CD4-positive, alpha-beta T cell treated with Interleukin-6 at 100 ng/mL for 8 hours (primary cell): Measurements from ENCODE around the gene SLC25A21.
"Not testable (repeated sequence)": the region's sequence is repeated elsewhere in the genome, so short reads cannot be mapped to it uniquely, and the experiment has no call there.

Experiments
- DNase-seq: peaks from one replicate; pipeline ENCODE4 v3.0.0-alpha.2; 2020; ENCODE audit warnings: mixed read lengths, low spot score

The SLC25A21 gene

DNA sequence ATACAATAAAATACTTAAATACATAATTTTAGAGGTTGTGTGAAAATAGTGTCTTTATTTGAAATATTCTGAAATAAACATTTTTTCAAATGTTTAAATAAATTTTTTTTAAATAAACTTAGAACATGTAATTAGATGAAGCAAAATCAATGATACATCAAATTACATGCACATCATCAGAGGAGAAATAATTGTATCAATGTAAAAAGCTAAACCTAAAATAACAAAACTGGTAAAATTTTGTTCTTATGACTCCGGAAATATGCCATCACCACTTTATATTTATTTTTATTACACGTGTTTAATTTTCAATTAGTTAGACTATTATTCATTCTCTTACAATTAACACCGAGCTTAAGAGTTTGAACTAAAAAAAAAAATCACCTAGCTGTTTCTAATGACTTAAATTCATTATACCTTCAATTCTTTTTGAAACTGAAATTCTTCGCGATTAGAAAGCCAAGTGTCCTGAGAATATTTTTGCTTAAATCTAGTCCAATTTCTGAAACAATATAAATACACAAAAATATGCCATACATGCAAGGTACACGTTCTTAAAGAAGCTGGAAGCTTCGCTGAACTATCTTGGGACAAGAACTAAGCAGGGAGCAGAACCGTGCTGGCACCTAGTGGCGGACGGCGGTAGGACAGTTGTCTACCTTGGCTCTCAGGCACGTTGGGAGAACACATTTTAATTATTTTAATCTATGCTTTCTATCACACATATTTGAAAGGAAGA is 230.5 kb downstream of the SLC25A21 start:
- peak; percentile 8 for DNase-seq

DNA sequence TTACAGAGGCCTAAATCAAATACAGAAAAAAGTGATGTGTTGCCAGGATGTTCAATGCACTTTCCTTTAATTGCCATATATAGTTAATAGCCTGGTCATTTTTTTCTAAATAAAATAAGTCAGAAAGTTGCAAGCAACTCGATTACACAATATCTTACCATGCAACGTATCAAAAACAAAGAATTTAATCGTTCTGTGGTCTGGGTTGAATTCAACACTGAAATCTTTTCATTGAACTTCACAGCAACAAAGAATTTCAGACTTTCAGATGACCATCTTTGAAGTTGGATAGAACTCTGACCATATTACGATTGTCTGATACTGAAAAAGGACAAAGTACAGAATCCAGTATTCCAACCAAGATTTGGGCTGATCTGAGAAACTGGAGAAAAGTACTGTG is 231.9 kb downstream of the SLC25A21 start:
- DNase-seq: no peak

DNA sequence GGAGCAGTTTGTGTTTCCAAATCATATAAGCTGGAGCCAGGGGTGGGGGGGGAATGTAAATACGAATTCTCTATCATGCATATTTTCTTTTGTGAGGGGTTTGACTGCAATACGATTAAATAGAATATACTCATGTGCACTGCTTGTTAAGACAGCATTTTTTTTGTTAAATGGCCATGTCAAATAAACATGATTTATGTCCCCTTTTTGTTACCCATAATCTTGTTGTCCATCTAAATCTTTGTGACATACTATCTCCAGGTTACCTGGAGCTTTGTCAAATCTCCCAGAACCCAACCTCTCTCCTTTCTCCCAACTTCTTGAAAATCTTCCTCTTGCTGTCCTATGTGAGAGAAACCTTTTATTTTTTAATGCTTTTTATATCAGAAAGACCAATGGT is 233.1 kb downstream of the SLC25A21 start:
- DNase-seq: no peak

DNA sequence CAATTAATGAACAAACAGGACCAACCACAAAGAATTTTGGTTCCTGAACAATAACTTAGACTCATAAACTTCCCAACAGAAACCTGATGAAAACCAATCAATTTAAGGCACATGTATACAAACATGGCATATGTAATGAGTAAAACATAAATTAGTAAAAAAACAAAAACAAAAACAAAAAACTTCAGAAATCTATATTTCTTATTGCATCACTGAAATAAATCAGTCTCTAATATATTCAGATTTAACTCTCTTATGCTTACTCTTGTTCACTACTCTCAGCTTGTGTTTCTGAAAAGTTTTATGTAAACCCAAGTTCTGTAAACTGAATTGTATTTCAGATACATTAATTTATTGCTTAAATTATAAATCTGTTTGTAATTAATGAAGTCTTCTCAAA is 233.7 kb downstream of the SLC25A21 start:
- DNase-seq: no peak

DNA sequence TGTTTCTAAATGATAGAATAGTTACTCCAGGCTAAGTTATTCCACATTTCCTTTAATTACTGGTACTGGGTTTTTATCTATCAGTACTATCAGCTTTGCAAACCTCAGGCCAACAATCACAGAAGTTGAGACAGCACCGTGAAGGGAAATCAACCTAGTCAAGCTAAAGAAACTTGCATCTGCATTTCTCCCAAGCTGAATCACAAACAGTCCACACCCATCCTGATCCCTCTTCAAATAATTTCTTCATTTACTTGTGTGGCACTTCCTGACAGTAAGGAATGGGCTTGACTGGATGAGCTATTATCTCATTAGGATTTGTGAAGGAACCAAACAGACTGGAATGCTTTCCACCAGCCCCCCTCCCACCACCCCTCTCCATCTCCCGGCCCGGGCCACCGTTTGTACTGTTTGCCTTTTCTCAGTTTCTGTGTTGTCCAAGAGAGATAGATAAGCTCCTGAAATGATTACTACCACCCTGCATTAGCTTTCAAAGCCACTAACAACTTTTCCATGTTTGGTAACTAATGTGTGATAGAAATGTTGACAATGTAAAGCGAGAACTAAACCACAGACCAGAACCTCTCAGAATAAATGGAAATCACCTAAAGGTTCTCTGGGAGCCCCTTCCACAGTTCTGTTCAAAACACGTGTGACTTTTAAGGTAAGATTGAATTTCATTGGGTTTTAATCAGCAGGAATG is 236.3 kb downstream of the SLC25A21 start:
- no peak for DNase-seq

DNA sequence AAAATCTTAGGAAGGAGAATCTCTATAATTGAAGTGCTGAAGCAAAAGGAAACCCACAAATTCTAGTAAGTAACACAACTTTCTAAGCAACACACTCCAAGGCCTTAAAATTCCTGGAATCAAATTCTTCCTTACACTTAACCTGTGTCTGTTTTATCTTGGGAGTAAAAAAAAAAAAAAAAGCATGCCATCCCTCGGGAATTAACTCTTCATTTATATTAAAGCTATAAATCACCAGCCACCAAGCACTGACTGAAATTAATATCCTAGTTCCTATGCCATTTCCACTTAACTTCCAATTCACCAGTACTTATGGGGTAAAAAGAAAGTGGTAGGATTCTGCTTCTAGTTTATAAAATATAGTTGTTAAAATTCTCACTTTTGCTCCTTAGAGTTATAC is 238.1 kb downstream of the SLC25A21 start:
- DNase-seq: no peak

DNA sequence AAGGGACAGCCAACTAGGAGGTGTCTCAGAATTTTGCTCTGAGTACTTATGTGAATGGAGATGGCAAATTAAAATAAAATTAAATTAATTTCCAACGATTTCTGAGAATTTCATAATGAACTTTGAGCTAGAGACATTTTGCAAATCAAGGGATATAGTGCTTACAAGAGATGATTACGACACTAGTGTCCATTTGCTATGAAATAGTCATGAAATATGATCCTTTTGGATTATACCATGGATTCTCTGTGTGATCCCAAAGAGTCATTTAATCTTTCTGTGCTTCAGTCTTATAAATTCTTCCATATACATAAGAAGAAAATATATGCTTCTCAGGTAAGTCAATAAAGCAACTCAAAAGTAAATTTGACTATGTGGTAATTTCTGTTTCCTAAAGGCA is 240.6 kb downstream of the SLC25A21 start:
- no peak for DNase-seq

DNA sequence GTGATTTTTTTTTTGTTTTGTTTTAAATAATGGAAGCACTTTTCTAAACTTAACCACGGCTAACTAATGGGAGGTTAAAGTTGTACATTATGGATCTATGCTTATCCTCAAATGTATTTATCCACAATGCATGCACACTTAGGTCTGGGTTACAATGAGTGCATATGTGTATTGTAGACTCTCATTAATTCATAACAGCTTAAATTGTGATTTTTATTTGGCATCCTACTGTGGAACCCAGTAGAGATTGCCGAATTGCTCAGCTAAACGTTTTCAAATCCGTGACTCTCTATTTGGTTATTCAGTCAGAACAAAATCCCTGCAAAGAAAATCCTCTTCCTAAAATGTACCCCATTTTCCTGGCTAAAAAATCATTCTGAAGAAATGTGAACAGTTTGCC is 244.0 kb downstream of the SLC25A21 start:
- no peak for DNase-seq

DNA sequence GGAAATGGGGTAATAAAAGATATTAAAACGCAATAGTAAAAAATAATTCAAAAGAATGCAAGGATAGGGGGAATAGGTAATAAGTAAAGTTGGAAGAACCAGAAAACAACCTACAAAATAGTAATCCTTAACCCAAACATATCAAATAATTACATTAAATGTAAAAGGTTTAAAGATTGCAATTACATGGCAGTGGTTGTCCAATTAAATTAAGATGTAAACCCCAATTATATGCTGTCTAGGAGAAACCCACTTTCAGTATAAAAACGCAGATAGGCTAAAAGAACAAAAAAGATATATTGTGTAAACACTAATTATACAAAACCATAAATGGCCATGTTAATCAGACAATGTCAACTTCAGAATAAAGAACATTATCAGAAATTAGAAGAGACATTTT is 247.3 kb downstream of the SLC25A21 start:
- DNase-seq: no peak

DNA sequence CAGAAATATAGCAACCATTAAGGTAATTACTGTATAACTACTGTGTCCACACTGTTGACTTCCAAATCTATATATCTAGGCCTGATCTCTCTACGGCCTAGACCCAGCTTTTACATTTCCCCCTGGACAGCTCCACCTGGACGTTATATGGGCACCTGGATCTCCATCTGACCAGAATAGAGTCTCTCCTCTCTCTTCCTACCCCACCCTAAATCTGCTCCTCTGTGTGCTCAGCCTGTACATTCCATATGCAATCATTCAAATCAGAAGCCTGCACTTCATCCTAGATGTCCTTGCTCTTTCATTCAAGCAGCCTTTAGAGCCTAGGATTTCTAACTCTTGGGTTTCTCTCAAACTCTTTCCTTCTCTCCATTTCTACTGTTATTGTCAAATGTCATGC is 255.7 kb downstream of the SLC25A21 start:
- no peak for DNase-seq

DNA sequence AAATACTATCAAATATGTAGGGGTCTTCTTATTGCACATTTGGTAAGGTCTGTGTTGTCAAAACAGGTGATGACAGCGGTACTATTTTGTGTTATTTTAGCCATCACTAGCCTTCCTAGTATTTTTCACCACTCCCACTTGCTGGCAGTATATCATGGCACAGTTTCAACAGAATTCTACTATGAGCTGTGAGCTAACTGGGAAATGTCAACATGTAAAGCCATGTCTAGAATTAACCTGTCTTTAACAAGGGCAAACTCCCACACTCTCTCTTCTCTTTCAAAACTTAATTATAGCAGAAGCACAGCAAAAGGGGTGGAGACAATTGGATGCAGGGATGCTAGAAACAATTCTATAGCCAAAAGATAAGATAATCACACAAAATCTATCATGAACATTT is 257.3 kb downstream of the SLC25A21 start:
- DNase-seq: no peak

DNA sequence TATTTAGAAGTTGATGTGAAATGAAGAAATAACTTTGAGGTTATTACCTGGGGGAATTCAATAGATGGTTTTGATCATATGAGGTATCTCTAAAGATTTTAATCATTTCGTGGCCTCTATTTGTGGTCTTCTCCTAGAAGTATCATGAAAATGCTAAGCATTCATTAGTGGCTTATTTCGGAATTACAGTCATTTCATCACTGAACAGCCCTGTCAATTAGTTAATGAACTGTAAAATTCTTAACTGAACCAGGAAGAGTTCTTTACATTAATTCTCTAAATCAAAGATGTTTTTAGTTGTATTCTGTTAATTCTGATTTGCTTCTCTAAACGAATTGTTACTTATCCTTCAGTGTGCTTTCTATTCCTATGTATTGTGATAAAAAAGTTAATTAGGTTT is 261.8 kb downstream of the SLC25A21 start:
- no peak for DNase-seq

DNA sequence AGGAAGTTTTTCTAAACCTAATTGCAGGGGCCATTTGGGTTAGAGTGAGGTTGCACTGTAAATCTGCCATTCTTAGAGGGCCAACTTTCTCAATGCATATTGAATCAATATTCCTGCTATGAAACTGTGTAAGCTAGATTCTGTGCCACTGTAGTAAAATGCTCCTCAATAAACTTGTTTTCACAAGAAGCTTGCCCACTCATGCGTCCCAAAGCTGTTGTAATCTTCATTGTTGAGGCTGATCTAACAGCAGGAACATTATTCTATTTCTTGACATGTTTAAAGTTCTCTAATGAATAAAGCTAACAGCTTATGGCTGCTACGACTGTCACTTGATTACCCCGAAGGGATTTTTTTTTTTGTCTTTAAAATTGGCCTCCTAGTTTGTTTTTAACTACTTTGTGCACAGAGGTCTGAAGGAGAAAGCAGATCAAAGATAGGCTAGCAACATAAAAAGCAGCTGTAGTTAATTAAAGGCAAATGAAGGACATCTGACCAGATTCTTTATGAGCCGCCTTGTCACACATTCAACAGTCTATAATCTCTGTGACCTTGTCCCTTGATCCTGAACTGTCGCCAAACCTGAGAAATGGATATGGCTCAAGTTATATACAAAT is 267.0 kb downstream of the SLC25A21 start:
- no peak for DNase-seq

DNA sequence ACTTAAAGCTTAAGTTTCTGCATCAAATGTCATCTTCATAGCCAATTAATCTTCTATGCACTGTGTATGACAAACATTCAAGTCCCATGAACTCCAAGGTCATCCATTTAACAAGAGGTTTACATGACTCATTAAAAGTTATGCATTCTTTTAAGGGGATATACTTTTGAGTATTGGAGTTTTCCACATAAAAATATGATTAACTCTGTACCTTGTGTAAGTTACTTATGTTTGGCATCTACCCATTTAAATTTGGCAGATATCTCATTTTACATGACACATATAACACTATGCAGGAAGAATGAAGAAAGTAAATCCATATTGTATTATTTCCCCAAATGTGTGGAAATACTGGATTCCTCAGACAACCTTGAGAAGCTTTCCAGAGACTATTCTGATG is 270.5 kb downstream of the SLC25A21 start:
- DNase-seq: no peak

DNA sequence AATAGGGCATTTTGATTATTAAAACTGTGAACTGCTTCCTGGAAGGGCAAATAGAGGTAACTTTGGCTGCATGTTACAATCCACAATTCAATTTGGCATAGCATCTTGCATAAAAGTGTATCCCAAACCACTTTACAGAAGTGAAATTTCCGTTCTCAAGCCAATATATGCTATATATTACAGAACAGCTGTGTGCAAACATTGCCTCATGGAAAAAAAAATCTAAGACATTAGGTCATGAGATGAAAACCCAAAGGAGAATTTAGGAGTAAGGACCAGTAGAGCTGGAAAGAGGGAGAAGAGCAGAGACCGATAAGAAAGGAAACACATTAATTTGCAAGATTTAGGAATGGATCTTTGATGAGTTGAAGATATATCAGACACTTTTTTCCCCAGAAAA is 271.6 kb downstream of the SLC25A21 start:
- no peak for DNase-seq

DNA sequence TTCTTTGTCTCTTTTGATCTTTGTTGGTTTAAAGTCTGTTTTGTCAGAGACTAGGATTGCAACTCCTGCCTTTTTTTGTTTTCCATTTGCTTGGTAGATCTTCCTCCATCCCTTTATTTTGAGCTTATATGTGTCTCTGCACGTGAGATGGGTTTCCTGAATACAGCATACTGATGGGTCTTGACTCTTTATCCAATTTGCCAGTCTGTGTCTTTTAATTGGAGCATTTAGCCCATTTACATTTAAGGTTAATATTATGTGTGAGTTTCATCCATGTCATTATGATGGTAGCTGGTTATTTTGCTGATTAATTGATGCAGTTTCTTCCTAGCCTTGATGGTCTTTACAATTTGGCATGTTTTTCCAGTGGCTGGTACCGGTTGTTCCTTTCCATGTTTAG is 276.1 kb downstream of the SLC25A21 start:
- DNase-seq: not testable (repeated sequence)

DNA sequence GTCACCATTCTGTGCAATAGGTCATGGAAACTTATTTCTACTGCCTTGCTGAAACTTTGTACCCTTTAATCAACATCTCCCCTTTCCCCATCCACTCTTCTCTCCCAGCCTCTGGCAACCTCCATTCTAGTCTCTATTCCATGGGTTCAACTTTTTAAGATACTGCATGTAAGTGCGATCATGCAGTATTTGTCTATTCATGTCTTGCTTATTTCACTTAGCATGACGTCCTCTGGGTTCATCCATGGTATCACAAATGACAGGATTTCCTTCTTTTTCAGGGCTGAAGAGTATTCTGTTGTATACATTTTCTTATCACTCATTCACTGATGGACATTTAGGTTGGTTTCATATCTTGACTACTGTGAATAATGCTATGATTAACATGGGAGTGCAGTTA is 288.4 kb downstream of the SLC25A21 start:
- no peak for DNase-seq

DNA sequence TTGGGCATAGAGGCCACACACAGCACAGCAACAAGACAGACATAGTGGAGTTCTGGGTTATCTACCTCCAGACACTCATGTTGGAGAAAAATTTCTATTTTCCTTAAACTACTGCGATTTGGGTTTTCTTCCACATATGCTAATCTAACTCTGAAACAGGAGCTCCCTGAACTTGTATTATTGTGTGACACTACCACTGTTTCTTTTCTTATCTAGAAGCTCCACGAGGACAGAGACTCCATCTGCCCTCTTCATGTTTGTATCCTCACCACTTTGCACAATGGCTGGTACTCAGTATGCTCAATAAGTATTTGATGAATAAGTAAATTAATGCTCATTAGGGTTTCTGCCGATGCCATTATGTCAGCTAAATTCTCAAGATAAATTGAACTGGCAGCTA is 292.1 kb downstream of the SLC25A21 start:
- DNase-seq: no peak

DNA sequence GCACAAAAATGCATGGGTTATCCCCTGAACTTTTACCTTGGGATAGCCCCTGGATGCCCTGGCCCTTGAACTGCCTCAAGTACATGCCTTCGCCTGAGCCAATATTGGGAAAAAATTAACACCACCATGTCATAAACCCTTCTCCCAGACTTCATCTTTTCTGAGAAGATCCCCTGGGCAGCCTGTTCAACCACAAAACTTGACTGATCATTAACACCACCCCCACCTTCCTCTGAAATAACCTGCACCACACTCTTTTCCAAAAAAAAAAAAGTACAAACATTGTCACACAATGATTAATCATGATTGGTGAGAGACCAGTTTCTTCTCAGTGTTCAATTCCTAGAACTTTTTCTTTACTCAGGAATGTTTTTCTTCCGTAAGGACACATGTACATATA is 292.8 kb downstream of the SLC25A21 start:
- no peak for DNase-seq

DNA sequence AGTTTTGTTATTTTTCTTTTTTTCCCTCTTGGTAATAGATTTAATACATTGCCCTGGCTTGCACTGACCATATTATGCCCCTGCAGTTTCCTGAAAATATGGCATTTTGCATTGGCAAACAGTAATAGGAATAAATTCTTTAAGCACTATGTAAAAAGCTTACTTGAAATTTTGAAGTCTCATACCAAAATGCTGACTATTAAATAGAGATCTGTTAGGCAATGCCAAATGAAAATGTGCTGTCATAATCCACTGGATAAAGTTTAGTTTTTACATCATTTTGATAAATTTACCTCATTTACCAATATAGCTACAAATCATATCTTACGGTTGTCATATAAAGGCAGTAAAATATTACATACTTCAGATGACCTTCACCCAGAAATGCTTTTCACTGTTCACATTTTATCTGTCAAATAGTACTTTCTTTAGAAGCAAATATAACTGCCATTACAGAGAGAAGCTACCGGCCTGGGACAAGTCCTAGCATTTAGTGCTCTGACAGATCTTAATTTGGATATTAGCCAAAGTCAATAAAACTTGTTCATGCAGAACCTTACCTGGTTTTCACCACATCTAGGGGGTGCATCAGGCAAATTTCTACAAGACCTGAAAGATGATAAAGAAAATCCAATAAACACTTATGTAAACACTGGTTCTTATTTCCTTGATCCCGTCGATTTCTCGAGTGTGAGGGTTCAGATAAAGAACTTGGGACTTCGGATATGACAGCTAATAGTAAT is 297.8 kb downstream of the SLC25A21 start:
- no peak for DNase-seq

DNA sequence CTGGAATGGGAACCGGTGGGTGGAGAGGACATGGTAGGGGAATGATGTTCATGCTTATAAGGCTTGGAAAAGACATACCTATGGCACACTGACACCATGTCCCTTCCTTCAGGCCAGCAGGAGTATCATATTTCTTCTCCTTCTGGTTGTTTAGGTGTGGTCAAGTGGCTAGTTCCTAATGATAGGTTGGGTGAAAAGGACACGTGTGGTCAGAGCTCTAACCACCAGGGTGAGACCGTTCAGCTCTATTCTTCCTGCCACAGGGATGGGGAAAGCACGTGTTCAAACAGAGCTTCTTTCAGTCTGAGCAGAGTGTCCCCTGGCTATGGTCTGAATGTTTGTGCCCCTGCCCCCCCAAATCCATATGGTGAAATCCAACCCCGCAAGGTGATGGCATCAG is 301.6 kb downstream of the SLC25A21 start:
- DNase-seq: no peak

DNA sequence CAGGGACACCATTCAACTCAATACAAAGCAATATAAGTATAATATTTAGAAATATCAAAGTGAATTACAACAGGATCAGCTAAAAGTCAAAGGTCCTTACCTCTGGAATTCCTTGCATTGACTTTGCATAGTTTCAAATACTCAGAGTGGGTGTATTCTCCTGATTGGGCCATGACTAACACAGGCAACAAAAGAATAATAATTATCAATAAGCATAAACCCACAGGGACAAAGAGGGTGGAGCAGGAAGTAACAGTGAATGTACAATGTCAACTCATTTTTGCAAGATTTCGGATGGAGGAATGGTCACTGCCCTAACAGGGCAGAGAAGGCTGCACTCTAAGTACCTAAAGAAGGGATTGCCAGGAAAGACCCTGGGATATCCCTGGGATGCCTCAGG is 303.3 kb downstream of the SLC25A21 start:
- DNase-seq: no peak

DNA sequence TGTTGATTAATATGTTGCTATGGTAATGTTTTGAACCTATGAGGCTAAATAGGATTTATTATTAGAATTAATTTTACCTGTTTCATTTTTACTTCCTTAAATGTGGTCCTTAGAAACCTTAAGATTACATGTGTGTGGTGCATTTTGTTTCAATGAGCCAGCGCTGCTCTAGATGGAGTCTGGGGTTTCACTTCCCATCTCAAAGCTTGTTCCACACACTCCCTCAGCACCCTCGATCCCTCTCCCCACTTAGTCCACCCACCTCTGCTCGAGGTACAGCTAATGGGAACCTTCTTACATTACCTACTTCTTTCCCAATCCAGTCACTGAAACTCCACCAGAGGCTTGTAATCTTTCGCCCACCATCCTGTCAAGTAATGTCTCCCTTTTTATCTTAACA is 305.5 kb downstream of the SLC25A21 start:
- no peak for DNase-seq
